22Rv1 (cell line): ENCODE data around the gene AMPD3.

Experiments
- H3K27ac ChIP-seq: fragments of 450-650 bp; 2 replicates; pipeline ENCODE4 v1.5.1; 2017
- ZFX ChIP-seq: fragments of 450-650 bp; IDR thresholded peaks from 2 replicates; pipeline ENCODE4 v1.6.1; 2017; ENCODE audit warnings: antibody characterized with exemption, borderline replicate concordance
- TF ChIP-seq, protein P1 (sequence below): fragments of 450-650 bp; IDR thresholded peaks from 2 replicates; pipeline ENCODE4 v1.5.1; 2017; ENCODE audit warnings: mild to moderate bottlenecking

Gene AMPD3

DNA sequence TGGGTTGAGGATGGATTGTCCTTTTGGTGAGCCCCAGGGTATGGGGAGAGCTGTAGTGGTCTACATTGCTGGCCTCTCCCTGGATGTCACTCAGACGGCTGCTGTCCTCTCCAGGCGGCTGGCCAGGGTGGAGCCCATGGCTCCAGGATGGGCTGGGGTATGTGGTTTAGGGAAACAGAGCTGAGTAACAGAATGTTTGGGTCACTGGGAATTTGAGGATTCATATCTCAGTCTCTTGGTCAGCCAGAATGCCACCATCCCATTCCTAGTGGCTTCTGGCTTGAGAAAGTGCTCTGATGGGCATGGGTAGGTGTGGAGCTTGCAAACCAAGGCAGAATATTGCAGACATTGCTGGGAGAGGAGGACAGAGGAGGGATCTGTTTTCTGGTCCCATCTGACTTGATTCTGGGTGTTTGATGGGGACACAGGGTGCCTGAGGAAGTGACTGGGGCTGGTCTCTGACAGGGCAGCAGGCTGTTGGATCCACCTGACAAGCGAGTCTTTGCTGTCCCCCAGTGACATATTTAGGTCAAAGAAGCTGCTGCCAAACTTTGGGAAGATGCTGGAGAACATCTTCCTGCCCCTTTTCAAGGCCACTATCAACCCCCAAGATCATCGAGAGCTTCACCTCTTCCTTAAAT, 41.4 kb downstream of the AMPD3 start:
- no peak overlapping the region for H3K27ac ChIP-seq
- no peak for TF ChIP-seq ZFX
- TF ChIP-seq, protein P1, sequence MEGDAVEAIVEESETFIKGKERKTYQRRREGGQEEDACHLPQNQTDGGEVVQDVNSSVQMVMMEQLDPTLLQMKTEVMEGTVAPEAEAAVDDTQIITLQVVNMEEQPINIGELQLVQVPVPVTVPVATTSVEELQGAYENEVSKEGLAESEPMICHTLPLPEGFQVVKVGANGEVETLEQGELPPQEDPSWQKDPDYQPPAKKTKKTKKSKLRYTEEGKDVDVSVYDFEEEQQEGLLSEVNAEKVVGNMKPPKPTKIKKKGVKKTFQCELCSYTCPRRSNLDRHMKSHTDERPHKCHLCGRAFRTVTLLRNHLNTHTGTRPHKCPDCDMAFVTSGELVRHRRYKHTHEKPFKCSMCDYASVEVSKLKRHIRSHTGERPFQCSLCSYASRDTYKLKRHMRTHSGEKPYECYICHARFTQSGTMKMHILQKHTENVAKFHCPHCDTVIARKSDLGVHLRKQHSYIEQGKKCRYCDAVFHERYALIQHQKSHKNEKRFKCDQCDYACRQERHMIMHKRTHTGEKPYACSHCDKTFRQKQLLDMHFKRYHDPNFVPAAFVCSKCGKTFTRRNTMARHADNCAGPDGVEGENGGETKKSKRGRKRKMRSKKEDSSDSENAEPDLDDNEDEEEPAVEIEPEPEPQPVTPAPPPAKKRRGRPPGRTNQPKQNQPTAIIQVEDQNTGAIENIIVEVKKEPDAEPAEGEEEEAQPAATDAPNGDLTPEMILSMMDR = no peak

DNA sequence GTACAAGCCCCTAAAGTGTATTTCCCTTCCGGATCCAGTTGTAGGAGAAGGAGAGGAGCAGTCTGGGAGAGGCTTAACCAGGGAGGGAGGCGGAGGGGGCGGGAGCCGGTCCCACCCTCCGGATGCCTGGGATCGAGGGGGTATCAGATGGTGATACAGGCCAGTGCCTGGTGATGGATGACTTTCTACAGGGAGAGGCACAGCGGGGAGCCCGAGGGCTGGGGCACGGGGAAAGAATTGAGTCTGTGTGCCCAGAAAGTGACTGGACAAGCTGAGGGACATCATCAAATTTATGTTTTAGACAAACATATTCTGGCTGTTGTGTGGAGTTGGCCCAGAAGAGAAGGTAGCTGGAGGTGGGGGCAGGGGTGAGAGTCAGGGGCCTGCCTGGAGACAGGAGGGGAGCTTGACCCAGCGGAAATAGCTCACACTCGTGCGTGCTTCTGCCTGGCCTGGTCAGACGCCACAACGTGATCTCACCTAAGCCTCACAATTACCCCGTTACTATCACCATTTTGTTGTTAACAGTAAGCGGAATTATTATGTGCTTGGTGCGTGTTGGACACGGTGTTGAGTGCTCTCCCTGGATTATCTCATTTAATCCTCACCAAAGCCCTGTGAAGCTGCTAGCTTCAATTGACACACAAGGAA, 42.4 kb downstream of the AMPD3 start:
- H3K27ac ChIP-seq = no peak overlapping the region
- TF ChIP-seq, protein P1 = no peak
- TF ChIP-seq ZFX = no peak

DNA sequence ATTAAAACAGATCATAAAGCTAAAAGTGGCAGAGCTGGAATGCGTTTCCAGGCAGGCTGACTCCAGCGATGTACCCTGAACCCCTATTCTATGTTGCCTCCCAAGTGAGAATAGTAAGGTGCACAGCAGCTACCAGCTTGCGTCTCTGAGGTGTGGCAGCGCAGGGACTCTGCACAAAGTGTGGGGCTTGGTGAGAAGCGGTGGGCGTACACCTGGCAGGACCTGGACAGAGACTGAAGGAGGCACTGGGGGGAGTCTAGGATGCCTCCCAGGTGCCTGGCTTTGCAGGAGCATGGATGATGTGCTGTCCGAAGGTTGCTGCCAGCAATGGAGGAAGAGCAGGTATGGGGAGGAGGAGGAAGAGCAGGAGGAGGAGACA, 42.9 kb downstream of the AMPD3 start:
- TF ChIP-seq ZFX = no peak
- TF ChIP-seq, protein P1 = no peak
- H3K27ac ChIP-seq = no peak overlapping the region

DNA sequence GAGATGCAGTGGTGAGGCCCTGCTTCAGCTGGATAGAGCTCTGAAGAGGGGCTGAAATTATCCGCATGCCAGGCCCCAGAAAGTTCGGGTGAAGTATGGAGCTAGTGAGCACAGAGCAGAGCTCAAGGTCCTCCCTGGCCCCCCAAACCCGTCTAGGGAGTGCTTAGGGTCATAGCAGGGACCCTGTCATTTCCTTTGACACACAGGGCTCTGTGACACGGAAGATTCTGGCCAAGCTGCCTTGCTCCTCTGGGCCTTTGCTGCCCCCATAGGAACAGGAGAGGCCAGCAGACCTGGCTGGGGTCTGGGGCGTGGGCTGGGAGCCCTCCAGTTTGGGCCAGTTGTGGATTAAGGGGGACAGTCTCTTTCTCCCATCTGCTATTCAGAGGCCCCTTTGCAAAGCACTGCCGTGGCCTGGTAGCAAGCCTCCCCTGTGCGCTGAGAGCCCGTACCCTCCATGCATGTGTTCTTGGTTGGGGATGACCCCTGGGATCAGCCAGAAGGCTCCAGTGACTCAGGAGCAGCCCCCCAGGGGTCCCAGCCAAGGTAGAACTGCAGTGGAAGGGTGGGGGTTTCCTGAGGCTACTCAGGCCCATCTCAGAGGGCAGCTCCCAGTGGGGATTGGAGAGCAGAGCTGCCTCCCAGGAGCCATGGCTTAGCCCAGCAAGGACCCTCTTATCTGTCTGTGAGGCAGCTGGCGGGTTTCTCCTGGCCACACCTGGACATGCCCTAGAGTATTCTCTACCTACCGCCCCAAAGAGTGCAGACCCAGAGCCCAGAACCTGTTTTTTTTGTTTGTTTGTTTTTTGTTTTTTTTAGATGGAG, 43.6 kb downstream of the AMPD3 start:
- no peak overlapping the region for H3K27ac ChIP-seq
- no peak for TF ChIP-seq ZFX

DNA sequence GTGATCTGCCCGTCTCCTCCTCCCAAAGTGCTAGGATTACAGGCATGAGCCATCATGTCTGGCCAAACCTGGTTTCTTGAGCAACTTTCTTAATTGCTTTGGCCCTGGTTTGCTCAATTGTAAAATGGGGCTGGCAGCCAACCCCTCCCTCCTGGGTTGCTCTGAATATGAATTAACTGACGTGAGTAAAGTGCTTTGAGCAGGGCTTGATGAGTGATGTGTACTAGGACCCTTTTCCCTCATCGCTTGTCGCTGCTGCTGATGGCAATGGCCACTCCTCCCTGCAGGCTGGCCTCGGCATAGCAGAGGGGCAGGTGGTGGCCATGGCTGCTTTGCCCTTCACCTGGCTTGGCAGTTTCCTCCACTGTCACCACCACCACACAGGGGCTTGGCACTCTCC, 44.4 kb downstream of the AMPD3 start:
- no peak overlapping the region for H3K27ac ChIP-seq
- no peak for TF ChIP-seq ZFX
- TF ChIP-seq, protein P1 = no peak

DNA sequence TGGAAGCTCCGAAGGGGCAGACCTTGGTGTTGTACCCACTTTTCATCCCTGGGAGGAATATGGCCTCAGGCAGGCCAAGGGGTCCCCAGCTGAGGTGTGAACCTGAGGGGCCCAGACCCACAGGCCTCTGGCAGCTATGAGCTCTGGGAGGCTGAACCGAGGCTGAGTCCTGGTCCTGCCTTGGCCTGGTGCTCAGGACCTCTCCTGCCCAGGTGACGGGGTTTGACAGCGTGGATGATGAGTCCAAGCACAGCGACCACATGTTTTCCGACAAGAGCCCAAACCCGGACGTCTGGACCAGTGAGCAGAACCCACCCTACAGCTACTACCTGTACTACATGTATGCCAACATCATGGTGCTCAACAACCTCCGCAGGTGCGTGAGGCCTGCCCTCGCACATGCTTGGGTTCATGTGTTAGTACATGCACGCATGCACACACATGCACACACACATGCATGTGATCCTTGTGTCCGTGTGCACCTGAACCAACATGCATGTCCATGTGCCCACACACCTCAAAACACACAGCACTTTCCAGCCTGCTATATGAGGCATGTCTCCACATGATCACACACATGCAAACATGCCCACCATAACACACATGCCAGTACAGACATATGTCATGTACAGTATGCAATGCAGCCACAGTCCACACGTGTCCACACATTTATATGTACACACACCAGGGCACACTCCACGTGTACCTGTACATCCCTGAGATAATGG, 45.0 kb downstream of the AMPD3 start:
- TF ChIP-seq ZFX = no peak
- TF ChIP-seq, protein P1 = no peak
- no peak overlapping the region for H3K27ac ChIP-seq
